GM12878 (cell line): Measurements from ENCODE around the gene SLC2A4. TPM values are rescaled to one million over a fixed set of nuclear protein-coding genes. Genes with fewer than 3 reads are reported as not detected.
A peak's percentile ranks its signal among the peaks of the same experiment; 100 is the strongest.

Source experiments
- ATAC-seq: fragments of 200-7000 bp; cut with Tn5 transposase; 3 replicates; pipeline ENCODE4 v1.9.1; 2020; ENCODE audit warnings: mild to moderate bottlenecking, moderate library complexity
- BruUV-seq: library from RNA; stranded (reverse); fragments of 400-500 nt; replicated peaks from 2 replicates; lab custom pipeline; 2021; lab: Mats Ljungman, UMichigan
- CTCF ChIA-PET: fragments of 300-600 bp; sonication (Branson Sonifier 250); formaldehyde crosslinking; extraction: SDS; loops from one replicate; lab custom pipeline; 2021; ENCODE audit warnings: inconsistent platforms; lab: Yijun Ruan, JAX
- POLR2A ChIA-PET: fragments of 350-600 bp; formaldehyde crosslinking; extraction: SDS; loops from one replicate; lab custom pipeline; 2021; ENCODE audit warnings: inconsistent platforms; lab: Charles Lee
- RAD21 ChIA-PET: fragments of 300-600 bp; sonication (Branson Sonifier 250); formaldehyde crosslinking; loops from one replicate; lab custom pipeline; 2023; ENCODE audit warnings: antibody characterized with exemption; ENCODE audit not compliant: unreplicated experiment; lab: Charles Lee
- SMC1A ChIA-PET: fragments of 300-600 bp; sonication (Branson Sonifier 250); formaldehyde crosslinking; loops from one replicate; lab custom pipeline; 2023; ENCODE audit not compliant: unreplicated experiment, uncharacterized antibody; lab: Charles Lee
- DNase-seq: peaks from one replicate; pipeline ENCODE4 v3.0.0-alpha.2; 2011; ENCODE audit warnings: low read depth, low spot score
- FAIRE-seq: peaks from 3 replicates; lab custom pipeline; 2011; peaks lifted over from hg19 to GRCh38; lab: Jason Lieb, UNC
- H2AFZ ChIP-seq: 2 replicates; pipeline ENCODE4 v1.6.0; 2011; ENCODE audit warnings: low read depth, low read length, control low read depth; ENCODE audit not compliant: control insufficient read depth
- H3K27ac ChIP-seq: 2 replicates; pipeline ENCODE4 v1.5.1; 2011; ENCODE audit warnings: control low read depth; ENCODE audit not compliant: control insufficient read depth, insufficient read depth
- H3K27me3 ChIP-seq, 2 experiments: replicated peaks in 1 of 2; 2 replicates each; pipeline versions ENCODE4 v1.6.0 to v1.6.1; 2011; ENCODE audit warnings: low read length in 1 of 2; ENCODE audit not compliant: control insufficient read depth in 2 of 2, insufficient read depth in 2 of 2
- H3K36me3 ChIP-seq, 2 experiments: 2 replicates each; pipeline ENCODE4 v1.5.1; 2011; ENCODE audit warnings: low read length in 1 of 2; ENCODE audit not compliant: control insufficient read depth in 2 of 2, insufficient read depth in 2 of 2
- H3K4me1 ChIP-seq: 2 replicates; pipeline ENCODE4 v1.6.1; 2011; ENCODE audit warnings: mild to moderate bottlenecking, low read length, moderate library complexity, mixed read lengths; ENCODE audit not compliant: control insufficient read depth, insufficient read depth
- H3K4me2 ChIP-seq: 2 replicates; pipeline ENCODE4 v1.6.0; 2011; ENCODE audit warnings: control low read depth; ENCODE audit not compliant: control insufficient read depth, insufficient read depth
- H3K4me3 ChIP-seq: fragments of 200-600 bp; sonication (generic); 2 replicates; pipeline ENCODE4 v1.5.1; 2016
- H3K79me2 ChIP-seq: 2 replicates; pipeline ENCODE4 v1.6.0; 2011; ENCODE audit warnings: low read length; ENCODE audit not compliant: control insufficient read depth, insufficient read depth
- H3K9ac ChIP-seq: 2 replicates; pipeline ENCODE4 v1.8.0; 2011; ENCODE audit warnings: low read length, control low read depth, mixed read lengths; ENCODE audit not compliant: control insufficient read depth, insufficient read depth
- H3K9me3 ChIP-seq: replicated peaks from 3 replicates; pipeline ENCODE4 v1.5.1; 2011; ENCODE audit warnings: mild to moderate bottlenecking, low read length; ENCODE audit not compliant: control insufficient read depth, insufficient read depth
- H4K20me1 ChIP-seq: 2 replicates; pipeline ENCODE4 v1.6.0; 2011; ENCODE audit not compliant: control insufficient read depth, insufficient read depth
- ATF7 ChIP-seq: fragments of 450-650 bp; IDR thresholded peaks from 2 replicates; pipeline ENCODE4 v1.6.1; 2016; ENCODE audit warnings: low read depth, mild to moderate bottlenecking
- BHLHE40 ChIP-seq, 2 experiments: fragments of 450-650 bp in 1 of 2; IDR thresholded peaks; 2 replicates each; pipeline ENCODE4 v1.6.1; 2011 to 2017; ENCODE audit warnings: low read depth in 2 of 2, borderline replicate concordance in 1 of 2, improper control_type of control experiment in 1 of 2, low read length in 1 of 2, mild to moderate bottlenecking in 1 of 2
- NBN ChIP-seq: fragments of 450-650 bp; IDR thresholded peaks from 2 replicates; pipeline ENCODE4 v1.6.1; 2016
- NRF1 ChIP-seq: conservative IDR thresholded peaks from 2 replicates; pipeline ENCODE4 v1.6.1; 2011; ENCODE audit warnings: mild to moderate bottlenecking, low read depth, low read length, improper control_type of control experiment
- PML ChIP-seq: IDR thresholded peaks from 2 replicates; pipeline ENCODE4 v1.6.1; 2012; ENCODE audit warnings: low read length, inconsistent platforms
- POLR2A ChIP-seq: IDR thresholded peaks from 2 replicates; pipeline ENCODE4 v1.6.1; 2011; ENCODE audit warnings: low read depth, mild to moderate bottlenecking, low read length
- PRDM15 ChIP-seq: fragments of 450-650 bp; formaldehyde crosslinking; IDR thresholded peaks from 2 replicates; pipeline ENCODE4 v1.4.0; 2020; ENCODE audit warnings: mild to moderate bottlenecking, moderate library complexity
- SPI1 ChIP-seq: IDR thresholded peaks from 2 replicates; pipeline ENCODE4 v1.6.1; 2011; ENCODE audit warnings: low read depth, mild to moderate bottlenecking, low read length, moderate library complexity, borderline replicate concordance; ENCODE audit not compliant: insufficient read depth
- ZNF217 ChIP-seq: fragments of 450-650 bp; IDR thresholded peaks from 2 replicates; pipeline ENCODE4 v1.6.1; 2017; ENCODE audit warnings: antibody characterized with exemption, mild to moderate bottlenecking
- WGBS: methylation state at CpG from one replicate; pipeline ENCODE4 v1.1.6; 2016; ENCODE audit warnings: low lambda C conversion rate; ENCODE audit not compliant: insufficient replicate concordance, insufficient coverage; ENCODE audit errors: missing lambda C conversion rate; 5-methylcytosine and 5-hydroxymethylcytosine counted together
- in situ Hi-C: fragments of 300-500 bp; cut with MboI; formaldehyde crosslinking; loops from 9 replicates; pipeline ENCODE4 v1.14.3; 2018; ENCODE audit warnings: mixed read lengths
- intact Hi-C: fragments of 100-400 bp; cut with micrococcal nuclease; formaldehyde crosslinking; loops from one replicate; pipeline ENCODE4 v1.14.2; 2022; ENCODE audit not compliant: unreplicated experiment
- polyA plus RNA-seq, 11 experiments: library from polyadenylated mRNA; depleted of rRNA in 4 of 11; unstranded in 6 of 11; stranded (reverse) in 5 of 11; fragments of >200 nt; fragmentation: Nextera tagmentation in 4 of 11; fragmentation: Illumina TruSeq in 1 of 11; extraction: Ambion mirVana in 4 of 11; extraction: Trizol in 1 of 11; gene quantifications; 1 replicate in 1 of 11; 2 replicates in 10 of 11; pipeline versions ENCODE4 v1.2.1 to v1.2.3, GENCODE V29; 2011 to 2016; ENCODE audit warnings: inconsistent platforms in 2 of 11, missing spikeins in 2 of 11, low read depth in 1 of 11
- total RNA-seq, 4 experiments: library from RNA; depleted of rRNA in 3 of 4; stranded (reverse); fragments of >200 nt in 3 of 4; fragmentation: Illumina TruSeq in 1 of 4; extraction: Trizol in 1 of 4; gene quantifications; 2 replicates each; pipeline versions ENCODE4 v1.2.1 to v1.2.3, GENCODE V29; 2013 to 2021

Gene SLC2A4
- total and polyA plus RNA-seq, 10 of the 15 experiments (the other 5 are each of a cell fraction or from before 2014, with no cell fraction given), result 0.03 to 0.23 (median 0.04) TPM; not detected in 4

GRCh38 chr17:7332600-7333069, 51.1 kb downstream of the SLC2A4 start (continued):
- TF ChIP-seq PML, result 0 out of 2 replicates have a peak, but pooled peaks have one; percentile 37
- 0 out of 2 replicates have a peak, but pooled peaks have one; percentile 37 for TF ChIP-seq PRDM15 (CRISPR knock-in tag)
- TF ChIP-seq NBN, result 0 out of 2 replicates have a peak, but pooled peaks have one; percentile 47
- peak; percentile 62; the same call in 1 of the 2 replicates for TF ChIP-seq ATF7
- peak; percentile 15 to 93; a peak in 2 of 4 replicates for TF ChIP-seq BHLHE40 (IDR thresholded peaks at IDR 0.05; ENCODE audit: borderline replicate concordance in 1 of 2, low read depth in 2 of 2, low read length in 1 of 2)

- Histone ChIP-seq H3K27me3 (no peaks in the 10 kb centered on the region), H3K36me3 (peaks cover 0 to 12% of the 10 kb centered on the region in 2 experiments; a peak in 2 of 4 replicates), H2AFZ (no peak overlapping the region), H3K79me2 (peaks cover 29% of the 10 kb centered on the region), H3K4me1 (peaks cover 39% of the 10 kb centered on the region), H4K20me1 (no peaks in the 10 kb centered on the region), H3K27ac (peak overlapping the region; percentile 99), H3K9me3 (no peaks in the 10 kb centered on the region), H3K4me3 (no peak overlapping the region), H3K4me2 (peak overlapping the region; percentile 97), H3K9ac (no peak overlapping the region)
- ATAC-seq (no peak), DNase-seq (no peak), FAIRE-seq (no peak)
- in situ Hi-C loops (no loop called here), intact Hi-C loops (no loop called here)
- TF ChIP-seq ZNF217 (no peak), SPI1 (no peak), POLR2A (no peak), NRF1 (no peak)
- CTCF ChIA-PET, result interaction anchor here (1.3 to 3.8 kb wide), 9 partner anchors 11 to 290 kb away, joined by 3 to 34 read pairs (median 10); partner anchors contain the start of genes SENP3, TMEM102 and TMEM256
- 97% methylated on average over 3 of the region's 3 CpGs for WGBS
- SMC1A ChIA-PET, result interaction anchor here (0.8 to 3.8 kb wide), 4 partner anchors 14 to 289 kb away, joined by 3 to 33 read pairs (median 7); partner anchors contain the start of gene TMEM95
- no TSS peak for BruUV-seq
- POLR2A ChIA-PET, result interaction anchor here (0.5 to 3.9 kb wide), 5 partner anchors 9 to 289 kb away, joined by 3 to 52 read pairs (median 4); no protein-coding TSS in a partner anchor
- RAD21 ChIA-PET, result interaction anchor here (0.5 to 5.2 kb wide), 6 partner anchors 10 to 236 kb away, joined by 3 to 45 read pairs (median 8); partner anchors contain the start of genes KCTD11 and TMEM95
These were observed 53.5 kb downstream of the SLC2A4 start for GRCh38 chr17:7334938-7335538.
